Transverse colon (tissue), 4 donors: ENCODE data around the gene CHD3. TPM values are rescaled to one million over a fixed set of nuclear protein-coding genes. Genes with fewer than 3 reads are reported as not detected.

Experiments
- DNase-seq: peaks from one replicate; pipeline ENCODE4 v3.0.0-alpha.2; 2019
- H3K27ac ChIP-seq, 4 donors: fragments of 200-600 bp; sonication (generic); 2 replicates each; pipeline ENCODE4 v1.5.1; 2016 to 2018; ENCODE audit warnings: inconsistent platforms in 4 of 4
- H3K27me3 ChIP-seq: fragments of 200-600 bp; sonication (generic); 2 replicates; pipeline ENCODE4 v1.5.1; 2017; ENCODE audit warnings: inconsistent platforms
- H3K36me3 ChIP-seq, 4 donors: fragments of 200-600 bp; sonication (generic); 2 replicates each; pipeline ENCODE4 v1.5.1; 2017 to 2019; ENCODE audit warnings: inconsistent platforms in 4 of 4
- H3K4me1 ChIP-seq, 4 donors: fragments of 200-600 bp; sonication (generic); 2 replicates each; pipeline ENCODE4 v1.5.1; 2017 to 2020; ENCODE audit warnings: inconsistent platforms in 4 of 4
- H3K4me3 ChIP-seq, 4 donors: fragments of 200-600 bp; sonication (generic); 1 replicate in 1 of 4; 2 replicates in 3 of 4; pipeline versions ENCODE4 v1.5.1 to v1.6.1; 2017 to 2019; ENCODE audit warnings: inconsistent platforms in 4 of 4
- H3K9me3 ChIP-seq, 2 donors: fragments of 200-600 bp; sonication (generic); 2 replicates each; pipeline ENCODE4 v1.5.1; 2017 to 2019; ENCODE audit warnings: inconsistent platforms in 2 of 2
- EP300 ChIP-seq: sonication (generic); formaldehyde crosslinking; IDR thresholded peaks from one replicate; pipeline ENCODE4 v1.6.1; 2017; ENCODE audit warnings: antibody characterized with exemption, low read depth
- POLR2A ChIP-seq: fragments of 450-650 bp; IDR thresholded peaks from one replicate; pipeline ENCODE4 v1.6.1; 2016; ENCODE audit warnings: antibody characterized with exemption, mild to moderate bottlenecking, moderate library complexity
- POLR2AphosphoS5 ChIP-seq, 3 donors: sonication (generic); formaldehyde crosslinking; IDR thresholded peaks; one replicate each; pipeline ENCODE4 v1.6.1; 2016; ENCODE audit warnings: antibody characterized with exemption in 3 of 3
- WGBS, 2 donors: methylation state at CpG; one replicate each; pipeline ENCODE4 v1.1.5; 2018; ENCODE audit warnings: low coverage in 1 of 2; 5-methylcytosine and 5-hydroxymethylcytosine counted together
- in situ Hi-C, 4 donors: fragments of 200-750 bp; cut with MboI; loops; one replicate each; pipeline versions ENCODE4 v1.15.0 to v1.15.1; 2017; ENCODE audit warnings: low sequenced_read_pairs in 3 of 4, low pct_ligation_motif_present in 1 of 4, low pct_unique_long_range_greater_than_20kb in 1 of 4
- intact Hi-C: fragments of 100-400 bp; cut with DNase I; formaldehyde crosslinking; loops from one replicate; pipeline ENCODE4 v1.15.1; 2023; ENCODE audit warnings: low total_unique reads
- total RNA-seq, 4 donors: library from RNA; depleted of rRNA; stranded (reverse); fragments of >200 nt; gene quantifications; one replicate each; pipeline ENCODE4 v1.1.0, GENCODE V29; 2016
- TF ChIP-seq, protein P1 (sequence below), 5 experiments: fragments of 200-600 bp in 3 of 5; fragments of 450-650 bp in 2 of 5; sonication (generic) in 3 of 5; IDR thresholded peaks; 1 replicate in 2 of 5; 2 replicates in 3 of 5; pipeline ENCODE4 v1.5.1; 2016 to 2017; ENCODE audit warnings: antibody characterized with exemption in 5 of 5, inconsistent platforms in 3 of 5, mild to moderate bottlenecking in 2 of 5, moderate library complexity in 1 of 5

The CHD3 gene
- total RNA-seq, 4 donors from 2014 or later: 53.0 to 71.6 (median 62.0) TPM

DNA sequence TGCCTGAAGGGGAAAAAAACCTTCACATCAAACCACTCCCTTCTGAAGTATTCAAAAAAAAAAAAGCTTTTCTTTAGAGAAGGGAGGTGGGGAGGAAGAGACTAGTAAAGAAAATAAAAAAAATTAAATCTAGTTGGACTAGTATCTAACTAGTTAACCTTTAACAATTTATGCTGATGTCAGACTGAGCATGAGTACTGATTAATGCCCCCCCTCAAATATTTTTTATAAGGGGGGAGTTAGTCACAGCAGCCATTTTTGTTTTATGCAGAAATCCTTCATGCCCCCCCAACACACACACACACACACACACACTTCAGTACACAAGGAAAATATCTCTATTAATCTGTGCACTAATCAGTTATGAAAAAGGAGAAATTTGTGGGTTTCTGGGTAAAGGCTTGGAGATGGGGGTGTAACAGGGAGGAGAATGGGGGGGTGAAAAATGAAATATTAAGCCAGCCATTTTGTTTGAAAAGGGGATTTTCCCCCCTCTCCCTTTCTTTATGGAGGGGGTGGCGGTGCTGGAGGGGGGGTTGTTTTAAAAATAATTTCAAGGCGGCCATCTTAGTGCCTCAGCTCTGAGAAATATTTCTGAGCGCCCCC is 4.7 kb upstream of the CHD3 start:
- H3K27ac ChIP-seq: peak overlapping the region; percentile 93 to 99 (median 96)
- H3K36me3 ChIP-seq: peaks cover 0 to 11% (median 0%) of the 10 kb centered on the region in 4 donors
- peak overlapping the region in 3 of 4 donors; percentile 78 to 85 (median 83) for H3K4me3 ChIP-seq
- DNase-seq: no peak
- in situ Hi-C loops: no loop called here
- TF ChIP-seq POLR2AphosphoS5 (IDR thresholded peaks at IDR 0.05): no peak
- TF ChIP-seq EP300: no peak
- no peak for TF ChIP-seq POLR2A
- TF ChIP-seq, protein P1, sequence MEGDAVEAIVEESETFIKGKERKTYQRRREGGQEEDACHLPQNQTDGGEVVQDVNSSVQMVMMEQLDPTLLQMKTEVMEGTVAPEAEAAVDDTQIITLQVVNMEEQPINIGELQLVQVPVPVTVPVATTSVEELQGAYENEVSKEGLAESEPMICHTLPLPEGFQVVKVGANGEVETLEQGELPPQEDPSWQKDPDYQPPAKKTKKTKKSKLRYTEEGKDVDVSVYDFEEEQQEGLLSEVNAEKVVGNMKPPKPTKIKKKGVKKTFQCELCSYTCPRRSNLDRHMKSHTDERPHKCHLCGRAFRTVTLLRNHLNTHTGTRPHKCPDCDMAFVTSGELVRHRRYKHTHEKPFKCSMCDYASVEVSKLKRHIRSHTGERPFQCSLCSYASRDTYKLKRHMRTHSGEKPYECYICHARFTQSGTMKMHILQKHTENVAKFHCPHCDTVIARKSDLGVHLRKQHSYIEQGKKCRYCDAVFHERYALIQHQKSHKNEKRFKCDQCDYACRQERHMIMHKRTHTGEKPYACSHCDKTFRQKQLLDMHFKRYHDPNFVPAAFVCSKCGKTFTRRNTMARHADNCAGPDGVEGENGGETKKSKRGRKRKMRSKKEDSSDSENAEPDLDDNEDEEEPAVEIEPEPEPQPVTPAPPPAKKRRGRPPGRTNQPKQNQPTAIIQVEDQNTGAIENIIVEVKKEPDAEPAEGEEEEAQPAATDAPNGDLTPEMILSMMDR (IDR thresholded peaks at IDR 0.05): no peak
- no peaks in the 10 kb centered on the region for H3K27me3 ChIP-seq
- 3 to 7% methylated on average over 2 to 3 of the region's 3 CpGs for WGBS, 2 donors
- H3K9me3 ChIP-seq: no peaks in the 10 kb centered on the region
- H3K4me1 ChIP-seq: peaks cover 26 to 81% (median 59%) of the 10 kb centered on the region in 4 donors
- intact Hi-C loops: no loop called here

DNA sequence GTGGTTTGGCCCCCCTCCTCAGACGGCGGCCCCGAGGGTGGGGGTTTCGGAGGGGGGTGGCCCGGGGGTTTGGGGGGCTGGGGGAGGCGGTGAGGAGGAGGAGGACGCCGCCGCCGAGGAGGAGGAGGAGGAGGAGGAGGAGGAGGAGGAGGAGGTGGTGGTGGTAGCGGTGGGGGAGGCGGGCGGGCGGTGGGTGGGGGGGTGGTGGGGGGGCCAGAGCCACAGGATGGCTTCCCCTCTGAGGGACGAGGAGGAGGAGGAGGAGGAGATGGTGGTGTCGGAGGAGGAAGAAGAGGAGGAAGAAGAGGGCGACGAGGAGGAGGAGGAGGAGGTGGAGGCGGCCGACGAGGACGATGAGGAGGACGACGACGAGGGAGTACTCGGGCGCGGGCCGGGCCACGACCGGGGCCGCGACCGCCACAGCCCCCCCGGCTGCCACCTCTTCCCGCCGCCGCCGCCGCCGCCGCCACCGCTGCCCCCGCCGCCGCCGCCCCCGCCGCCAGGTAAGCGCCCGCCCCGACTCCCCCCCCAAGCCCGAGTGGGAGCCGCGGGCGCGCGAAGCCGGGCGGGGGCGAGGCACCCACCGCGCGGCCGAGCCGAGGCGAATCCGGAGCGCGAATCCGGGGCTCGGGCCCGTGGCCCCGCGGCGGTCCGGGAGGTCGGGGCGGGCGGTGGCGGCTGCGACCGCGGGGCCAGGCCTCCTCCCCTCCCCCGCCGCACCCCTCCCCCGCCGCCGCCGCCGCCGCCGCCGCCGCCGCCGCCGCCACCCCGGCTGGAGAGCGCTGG is 3.8 kb upstream of the CHD3 start:
- TF ChIP-seq POLR2AphosphoS5 (IDR thresholded peaks at IDR 0.05) (no peak), POLR2A (no peak), EP300 (no peak)
- TF ChIP-seq, protein P1 (IDR thresholded peaks at IDR 0.05): no peak
- peak overlapping the region; percentile 93 to 99 (median 96) for H3K27ac ChIP-seq
- H3K27me3 ChIP-seq: no peaks in the 10 kb centered on the region
- peaks cover 35 to 84% (median 68%) of the 10 kb centered on the region in 4 donors for H3K4me1 ChIP-seq
- intact Hi-C loops: no loop called here
- no peaks in the 10 kb centered on the region for H3K9me3 ChIP-seq
- H3K36me3 ChIP-seq: peaks cover 0 to 3% (median 0%) of the 10 kb centered on the region in 4 donors
- in situ Hi-C loops: no loop called here
- WGBS, 2 donors: 0% methylated on average over 1 to 24 of the region's 100 CpGs
- H3K4me3 ChIP-seq: peak overlapping the region; percentile 70 to 85 (median 80)
- peak; percentile 22 for DNase-seq

DNA sequence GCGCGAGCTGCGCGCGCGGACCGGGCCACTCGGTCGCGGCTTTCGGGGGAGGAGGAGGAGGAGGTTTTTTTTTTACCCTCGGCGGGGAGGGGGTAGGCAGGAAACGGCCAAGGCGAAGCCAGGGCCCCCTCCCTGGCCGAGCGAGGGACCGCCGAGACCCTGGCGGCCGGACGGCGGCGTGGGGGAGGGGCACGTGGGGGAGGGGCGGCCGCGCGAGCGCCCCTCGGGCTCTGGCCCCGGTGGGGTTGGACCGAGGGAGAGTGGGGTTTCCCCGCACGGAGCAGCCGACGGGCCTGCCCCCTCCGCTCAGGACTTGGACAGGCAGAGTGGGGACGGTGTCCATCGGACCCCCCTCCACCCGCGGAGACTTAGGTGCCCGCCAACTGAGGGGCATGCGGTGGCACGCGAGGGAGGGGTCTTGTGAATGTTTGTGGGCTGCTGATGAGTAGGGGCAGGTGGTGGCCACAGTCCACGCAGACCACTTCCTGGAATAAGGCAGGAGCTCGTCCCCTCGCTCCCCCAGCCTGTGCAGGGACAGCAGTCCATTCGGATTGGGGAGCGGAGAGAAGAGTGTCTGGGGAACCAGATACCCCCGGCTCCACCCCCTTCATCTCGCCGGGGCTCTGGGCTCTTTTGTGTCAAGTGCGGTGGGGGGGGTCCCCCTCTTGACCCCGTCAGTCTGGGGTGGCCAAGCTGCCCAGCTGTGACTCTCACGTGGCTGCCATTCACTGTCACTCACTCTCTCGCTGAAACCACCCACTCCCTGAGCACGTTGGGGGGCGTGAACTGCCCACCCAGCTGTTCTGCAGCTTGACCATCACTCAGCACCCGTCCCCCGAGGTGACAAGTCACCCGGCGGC is 3.0 kb upstream of the CHD3 start:
- 1% methylated on average over 38 of the region's 64 CpGs; no CpG with 5 or more reads in 1 of the 2 donors for WGBS, 2 donors
- Histone ChIP-seq H3K4me1 (peaks cover 39 to 81% (median 70%) of the 10 kb centered on the region in 4 donors), H3K27ac (peak overlapping the region; percentile 93 to 99 (median 96)), H3K27me3 (no peaks in the 10 kb centered on the region), H3K36me3 (no peaks in the 10 kb centered on the region), H3K9me3 (no peaks in the 10 kb centered on the region), H3K4me3 (peak overlapping the region; percentile 70 to 85 (median 80))
- peak; percentile 55 for DNase-seq
- TF ChIP-seq EP300 (no peak), POLR2AphosphoS5 (IDR thresholded peaks at IDR 0.05) (peak in 1 of 3 donors; percentile 9), POLR2A (no peak)
- TF ChIP-seq, protein P1 (IDR thresholded peaks at IDR 0.05): peak in 1 of 5 experiments; percentile 4
- intact Hi-C loops: no loop called here
- in situ Hi-C loops: no loop called here
